GM18505 (cell line): ENCODE measurements around the gene PLPP7.
"Not testable (repeated sequence)": the region's sequence is repeated elsewhere in the genome, so short reads cannot be mapped to it uniquely, and the experiment has no call there.

Source experiments
- ATAC-seq: cut with Tn5 transposase; IDR thresholded peaks from one replicate; pipeline ENCODE4 v1.9.1; 2021; ENCODE audit not compliant: unreplicated experiment
- POLR2A ChIP-seq: IDR thresholded peaks from 4 replicates; pipeline ENCODE4 v1.6.1; 2011; ENCODE audit warnings: borderline replicate concordance; ENCODE audit not compliant: insufficient read depth, insufficient read length; ENCODE audit errors: extremely low read depth

The PLPP7 gene

DNA sequence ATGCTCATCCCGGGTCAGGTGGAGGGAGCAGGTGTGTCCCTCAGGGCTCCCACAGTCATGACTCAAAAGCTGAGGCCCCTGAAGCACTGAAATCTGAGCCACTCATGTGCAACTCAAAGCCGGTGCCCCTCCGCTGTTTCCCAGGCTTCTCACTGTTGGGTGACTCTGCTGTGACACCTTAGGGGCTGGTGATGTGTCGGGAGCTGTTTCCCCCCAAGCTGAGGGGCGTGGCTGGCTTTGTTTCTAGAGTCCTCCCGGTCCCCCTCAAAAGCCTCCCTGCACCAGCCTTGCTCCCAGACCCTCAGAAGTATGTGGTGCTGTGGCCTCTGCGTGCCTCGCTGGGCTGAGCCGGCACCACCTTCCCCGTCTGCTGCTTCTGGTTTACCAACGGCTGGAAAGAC is 39.7 kb downstream of the PLPP7 start:
- no peak for TF ChIP-seq POLR2A
- no peak for ATAC-seq

- ATAC-seq: no peak
- TF ChIP-seq POLR2A: no peak
Measured at GRCh38 chr9:131330814-131331600, 41.5 kb downstream of the PLPP7 start.

DNA sequence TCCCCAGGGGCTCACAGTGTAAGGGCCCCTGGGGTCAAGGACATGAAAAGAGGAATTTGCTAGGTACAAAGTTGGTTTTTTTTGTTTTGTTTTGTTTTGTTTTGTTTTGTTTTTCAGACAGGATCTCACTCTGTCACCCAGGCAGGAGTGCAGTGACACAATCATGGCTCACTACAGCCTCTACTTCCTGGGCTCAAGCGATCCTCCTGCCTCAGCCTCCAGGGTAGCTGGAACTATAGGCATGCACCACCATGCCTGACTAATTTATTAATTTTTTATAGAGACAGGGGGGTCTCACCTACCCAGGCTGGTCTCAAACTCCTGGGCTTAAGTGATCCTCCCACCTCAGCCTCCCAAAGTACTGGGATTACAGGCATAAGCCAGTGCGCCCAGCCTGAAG is 42.5 kb downstream of the PLPP7 start:
- ATAC-seq: not testable (repeated sequence)

GRCh38 chr9:131333771-131334628 is 44.5 kb downstream of the PLPP7 start:
- TF ChIP-seq POLR2A: no peak
- no peak for ATAC-seq

DNA sequence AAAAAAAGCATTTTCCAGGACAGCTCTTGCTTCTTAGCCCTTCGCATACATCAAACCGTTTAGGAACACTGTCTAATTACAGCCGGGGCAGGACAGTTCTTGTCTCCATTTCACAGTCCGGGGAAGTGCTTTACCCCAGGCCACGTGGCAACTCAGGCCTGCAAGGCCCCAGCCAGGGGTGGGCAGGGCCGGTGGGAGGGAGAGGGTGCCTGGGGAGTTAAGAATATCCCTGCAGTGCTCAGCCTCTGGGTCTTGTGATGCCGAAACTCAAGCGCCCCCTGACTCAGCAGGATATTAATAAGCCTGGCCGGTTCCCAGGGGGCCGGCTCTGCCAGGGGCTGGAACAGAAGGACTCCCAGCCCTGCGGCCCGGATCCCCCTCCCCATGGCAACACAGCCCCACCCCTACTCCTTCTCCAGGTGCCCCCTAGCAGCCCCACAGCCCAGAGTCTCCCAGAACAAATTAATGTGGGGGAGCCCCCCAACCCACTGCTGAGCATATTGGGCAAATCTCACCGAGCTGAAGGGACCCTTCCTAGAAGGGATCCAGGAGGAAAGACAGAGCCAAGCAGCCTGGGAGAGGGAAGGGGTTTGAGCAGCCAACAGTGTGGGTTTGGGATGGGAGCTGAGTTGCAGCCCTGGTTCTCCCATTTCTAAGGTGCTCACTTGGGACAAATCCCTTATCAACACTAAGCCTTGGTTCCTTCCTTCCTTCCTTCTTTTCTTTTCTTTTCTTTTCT is 45.3 kb downstream of the PLPP7 start:
- ATAC-seq: no peak
- no peak for TF ChIP-seq POLR2A

DNA sequence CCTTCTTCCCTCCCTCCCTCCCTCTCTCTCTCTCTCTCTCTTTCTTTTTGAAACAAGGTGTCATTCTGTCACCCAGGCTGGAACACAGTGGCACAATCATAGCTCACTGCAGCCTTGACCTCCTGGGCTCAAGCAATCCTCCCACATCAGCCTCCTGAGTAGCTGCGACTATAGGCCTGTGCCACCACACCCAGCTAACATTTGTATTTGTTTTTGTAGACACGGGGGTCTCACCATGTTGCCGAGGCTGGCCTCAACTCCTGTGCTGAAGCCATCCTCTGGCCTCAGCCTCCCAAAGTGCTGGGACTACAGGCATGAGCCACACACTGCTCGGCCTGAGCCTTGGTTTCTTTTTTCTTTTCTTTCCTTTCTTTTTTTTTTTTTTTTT is 45.8 kb downstream of the PLPP7 start:
- TF ChIP-seq POLR2A: no peak
- ATAC-seq: no peak

DNA sequence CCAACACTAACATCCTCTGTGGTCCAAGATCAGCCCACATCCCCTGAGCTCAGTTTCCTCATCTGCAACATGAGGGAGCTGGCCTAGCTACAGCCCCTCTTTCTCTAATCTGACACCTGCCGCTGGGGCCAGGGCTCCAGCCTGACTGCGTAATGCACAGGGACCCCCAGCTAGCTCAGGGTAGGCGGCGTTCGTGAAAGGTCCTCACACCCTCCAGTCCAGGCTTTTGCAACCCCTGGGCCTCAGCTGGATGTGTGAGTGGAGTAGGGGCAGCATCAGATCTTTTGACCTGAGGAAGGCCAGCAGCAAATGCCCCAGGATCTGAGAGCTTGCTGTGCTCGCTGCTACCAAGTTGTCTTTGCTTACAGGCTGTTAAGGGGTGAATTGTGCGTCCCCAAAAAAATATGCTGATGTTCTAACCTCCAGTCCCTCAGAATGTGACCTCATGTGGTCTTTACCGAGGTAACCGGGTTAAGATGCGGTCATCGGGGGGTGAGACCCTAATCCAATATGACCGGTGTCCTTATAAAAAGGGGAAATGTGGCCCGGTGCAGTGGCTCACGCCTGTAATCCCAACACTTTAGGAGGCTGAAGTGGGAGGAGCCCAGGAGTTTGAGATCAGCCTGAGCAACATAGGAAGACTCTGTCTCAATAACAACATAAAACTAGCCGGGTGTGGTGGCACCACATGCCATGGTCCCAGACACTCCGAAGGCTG is 47.8 kb downstream of the PLPP7 start:
- ATAC-seq: no peak
- TF ChIP-seq POLR2A: no peak

DNA sequence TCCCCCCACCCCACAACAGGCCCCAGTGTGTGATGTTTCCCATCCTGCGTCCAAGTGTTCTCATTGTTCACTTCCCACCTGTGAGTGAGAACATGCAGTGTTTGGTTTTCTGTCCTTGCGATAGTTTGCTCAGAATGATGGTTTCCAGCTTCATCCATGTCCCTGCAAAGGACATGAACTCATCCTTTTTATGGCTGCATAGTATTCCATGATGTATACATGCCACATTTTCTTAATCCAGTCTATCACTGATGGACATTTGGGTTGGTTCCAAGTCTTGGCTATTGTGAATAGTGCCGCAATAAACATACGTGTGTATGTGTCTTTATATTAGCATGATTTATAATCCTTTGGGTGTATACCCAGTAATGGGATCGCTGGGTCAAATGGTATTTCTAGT is 49.7 kb downstream of the PLPP7 start:
- ATAC-seq: not testable (repeated sequence)

GRCh38 chr9:131344931-131345535 is 55.5 kb downstream of the PLPP7 start:
- not testable (repeated sequence) for ATAC-seq

- ATAC-seq: no peak
- no peak for TF ChIP-seq POLR2A
Measured at GRCh38 chr9:131346559-131346958, 57.0 kb downstream of the PLPP7 start.

- TF ChIP-seq POLR2A: no peak
- no peak for ATAC-seq
Measured at GRCh38 chr9:131347376-131348020, 58.0 kb downstream of the PLPP7 start.
